GM21526 (cell line): ENCODE data around the gene IL17REL.
"Not testable (repeated sequence)": the region's sequence is repeated elsewhere in the genome, so short reads cannot be mapped to it uniquely, and the experiment has no call there.

Experiments used
- ATAC-seq: cut with Tn5 transposase; IDR thresholded peaks from one replicate; pipeline ENCODE4 v1.9.1; 2021; ENCODE audit warnings: moderate library complexity; ENCODE audit not compliant: unreplicated experiment, low FRiP score

IL17REL gene

DNA sequence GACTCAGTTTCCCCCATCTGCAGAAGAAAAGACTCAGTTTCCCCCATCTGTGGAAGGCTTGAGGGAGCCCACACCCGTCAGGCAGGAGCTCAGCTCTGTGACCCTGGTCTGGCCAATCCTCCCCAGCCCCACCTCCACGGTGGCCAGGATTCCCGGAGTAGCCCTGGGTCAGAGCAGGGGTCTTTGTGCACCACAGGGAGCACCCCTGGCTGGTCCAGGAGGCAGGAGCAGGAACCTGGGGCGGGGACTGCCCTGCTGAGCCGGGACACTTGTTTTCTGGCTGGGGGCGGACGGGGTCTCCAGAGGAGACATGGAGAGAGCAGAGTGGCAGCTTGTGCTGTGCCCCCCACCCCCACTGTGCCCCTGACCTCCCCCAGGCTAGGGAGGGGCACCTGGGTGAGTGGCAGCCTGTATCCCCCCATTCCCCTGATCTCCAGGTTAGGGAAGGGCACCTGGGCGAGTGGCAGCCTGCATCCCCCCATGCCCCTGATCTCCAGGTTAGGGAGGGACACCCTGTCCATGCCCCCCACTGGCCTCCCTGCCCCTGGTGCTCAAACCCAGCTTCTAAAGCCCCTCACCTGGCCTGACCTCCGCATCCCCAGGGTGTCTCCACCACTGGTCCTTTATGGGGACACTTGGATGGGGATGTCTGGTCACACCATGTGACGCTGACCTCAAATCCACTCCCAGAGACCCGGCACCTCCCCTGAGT is 18.8 kb downstream of the IL17REL start:
- ATAC-seq: no peak

- no peak for ATAC-seq
These were observed 19.5 kb downstream of the IL17REL start for GRCh38 chr22:49992921-49993648.

DNA sequence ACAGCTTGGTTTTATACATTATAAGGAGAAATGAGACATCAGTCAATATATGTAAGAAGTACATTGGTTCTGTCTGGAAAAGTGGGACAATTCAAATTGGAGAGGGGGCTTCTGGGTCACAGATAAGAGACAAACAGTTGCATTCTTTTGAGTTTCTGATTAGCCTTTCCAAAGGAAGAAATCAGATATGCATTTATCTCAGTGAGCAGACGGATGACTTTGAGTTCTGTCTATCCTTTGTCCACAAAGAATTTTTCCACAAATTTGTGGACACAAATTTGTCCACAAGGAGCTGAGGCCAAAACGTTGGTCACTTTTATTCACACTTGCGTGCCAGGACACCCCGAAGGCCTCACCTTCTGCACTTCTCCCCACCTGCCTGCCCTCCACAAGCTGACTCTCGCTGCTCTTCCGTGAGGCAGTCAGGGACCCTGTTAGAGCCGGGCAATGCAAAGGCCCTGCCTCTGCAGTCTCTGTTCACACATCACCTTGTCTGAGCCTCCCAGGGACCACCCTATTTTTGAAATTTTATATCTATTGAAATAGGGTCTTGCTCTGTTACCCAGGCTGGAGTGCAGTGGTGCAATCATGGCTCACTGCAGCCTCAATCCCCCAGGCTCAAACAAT is 20.5 kb downstream of the IL17REL start:
- ATAC-seq: no peak

- no peak for ATAC-seq
These were observed 21.4 kb downstream of the IL17REL start for GRCh38 chr22:49991167-49991566.

DNA sequence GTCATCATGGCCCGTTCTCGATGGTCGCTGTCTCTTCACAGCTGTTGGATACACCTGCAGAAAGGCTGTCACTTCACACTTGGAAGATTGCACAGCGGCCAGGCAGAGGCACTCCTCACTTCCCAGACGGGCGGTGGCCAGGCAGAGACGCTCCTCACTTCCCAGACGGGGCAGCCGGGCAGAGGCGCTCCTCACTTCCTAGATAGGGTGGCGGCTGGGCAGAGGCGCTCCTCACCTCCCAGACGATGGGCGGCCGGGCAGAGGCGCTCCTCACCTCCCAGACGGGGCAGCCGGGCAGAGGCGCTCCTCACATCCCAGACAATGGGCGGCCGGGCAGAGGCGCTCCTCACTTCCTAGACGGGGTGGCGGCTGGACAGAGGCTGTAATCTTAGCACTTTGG is 22.7 kb downstream of the IL17REL start:
- ATAC-seq: not testable (repeated sequence)

DNA sequence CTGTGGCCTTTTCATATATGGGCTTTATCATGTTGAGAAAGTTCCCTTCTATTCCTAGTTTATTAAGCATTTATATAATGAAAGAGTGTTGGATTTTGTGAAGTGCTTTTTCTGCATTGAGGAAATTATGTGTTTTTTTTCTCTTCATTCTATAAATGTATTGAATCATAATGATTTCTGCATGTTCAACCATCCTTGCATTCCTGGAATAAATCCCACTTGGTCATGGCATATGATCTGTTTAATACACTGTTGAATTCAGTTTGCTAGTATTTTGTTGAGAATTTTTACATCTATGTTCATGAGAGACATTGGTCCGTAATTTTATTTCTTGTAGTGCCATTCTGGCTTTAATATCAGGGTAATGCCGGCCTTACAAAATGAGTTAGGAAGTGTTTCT is 26.2 kb downstream of the IL17REL start:
- no peak for ATAC-seq

- ATAC-seq: no peak
These were observed 29.2 kb downstream of the IL17REL start for GRCh38 chr22:49983148-49984042.

- ATAC-seq: not testable (repeated sequence)
These were observed 30.8 kb downstream of the IL17REL start for GRCh38 chr22:49981799-49982198.

DNA sequence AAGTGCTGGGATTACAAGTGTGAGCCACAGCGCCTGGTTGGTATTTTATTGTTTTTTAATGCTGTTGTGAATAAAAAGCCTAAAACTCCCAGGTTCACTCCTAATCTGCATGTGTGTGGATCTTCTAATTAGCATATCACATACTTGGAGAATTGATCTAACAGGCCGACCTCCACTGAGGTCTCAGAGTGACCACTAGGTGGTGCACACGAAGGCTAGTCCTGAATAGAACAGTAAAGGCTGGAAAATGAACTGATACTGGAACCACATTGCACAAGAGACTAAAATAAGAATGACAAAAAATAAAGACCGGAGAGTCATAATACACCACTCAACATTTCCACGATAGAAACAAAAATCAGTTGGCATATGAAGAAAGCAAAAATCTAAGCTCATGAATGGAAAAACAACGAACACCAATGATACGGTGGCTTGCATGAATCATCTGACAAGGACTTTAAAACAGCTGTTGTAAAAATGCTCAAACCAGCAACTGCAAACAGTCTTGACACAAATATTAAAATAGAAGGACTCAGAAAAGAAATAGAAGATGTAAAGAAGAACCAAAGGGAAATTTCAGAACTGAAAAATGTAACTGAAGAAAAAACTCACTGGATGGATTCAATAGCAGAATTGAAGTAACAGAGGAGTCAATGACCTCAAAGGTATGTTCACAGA is 32.8 kb downstream of the IL17REL start:
- no peak for ATAC-seq

DNA sequence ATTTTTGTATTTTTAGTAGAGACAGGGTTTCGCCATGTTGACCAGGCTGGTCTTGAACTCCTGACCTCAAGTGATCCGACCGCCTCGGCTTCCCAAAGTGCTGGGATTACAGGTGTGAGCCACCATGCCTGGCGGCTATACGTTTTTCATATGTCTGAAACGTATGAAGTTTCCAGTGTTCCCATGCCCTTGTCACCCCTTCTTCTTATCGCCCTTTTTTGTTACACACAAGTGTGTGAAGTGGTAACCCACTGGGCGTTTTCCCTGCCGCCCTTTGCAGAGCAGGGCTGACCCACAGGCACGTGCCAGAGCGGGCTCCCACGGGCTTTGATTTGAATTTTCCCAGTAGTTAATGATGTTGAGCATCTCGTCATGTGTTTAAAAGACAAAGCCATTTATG is 35.0 kb downstream of the IL17REL start:
- no peak for ATAC-seq

DNA sequence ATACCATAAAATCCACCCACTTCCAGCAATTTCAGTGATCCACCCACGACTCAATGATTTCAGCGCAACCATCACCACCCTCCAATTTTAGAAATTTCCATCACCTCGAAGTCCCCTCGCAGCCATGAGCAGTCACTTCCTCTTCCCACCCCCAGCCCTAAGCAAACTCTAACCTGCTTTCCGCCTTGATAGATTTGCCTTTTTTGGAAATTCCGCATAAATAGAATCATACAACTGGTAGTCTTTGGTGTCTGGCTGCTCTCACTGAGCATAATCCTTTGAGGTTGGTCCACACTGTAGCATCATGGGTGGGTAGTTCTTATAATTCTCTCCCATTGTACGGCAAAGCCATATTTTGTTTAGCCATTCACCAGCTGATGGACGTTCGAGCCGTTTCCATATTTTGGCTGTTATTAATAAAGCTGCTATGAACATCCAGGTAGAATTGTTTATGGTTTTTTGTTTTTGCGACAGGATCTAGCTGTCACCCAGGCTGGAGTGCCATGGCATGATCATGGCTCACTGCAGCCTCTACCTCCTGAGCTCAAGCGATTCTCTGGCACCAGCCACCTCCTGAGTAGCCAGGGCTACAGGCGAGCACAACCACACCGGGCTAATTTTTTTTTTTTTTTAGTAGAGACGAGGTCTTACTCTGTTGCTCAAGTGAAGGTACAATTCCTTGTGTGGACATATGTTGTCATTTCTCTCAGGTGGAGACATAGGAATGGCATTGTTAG is 36.0 kb downstream of the IL17REL start:
- ATAC-seq: peak; percentile 39

GRCh38 chr22:49975543-49976389 is 36.8 kb downstream of the IL17REL start:
- ATAC-seq: peak; percentile 24

DNA sequence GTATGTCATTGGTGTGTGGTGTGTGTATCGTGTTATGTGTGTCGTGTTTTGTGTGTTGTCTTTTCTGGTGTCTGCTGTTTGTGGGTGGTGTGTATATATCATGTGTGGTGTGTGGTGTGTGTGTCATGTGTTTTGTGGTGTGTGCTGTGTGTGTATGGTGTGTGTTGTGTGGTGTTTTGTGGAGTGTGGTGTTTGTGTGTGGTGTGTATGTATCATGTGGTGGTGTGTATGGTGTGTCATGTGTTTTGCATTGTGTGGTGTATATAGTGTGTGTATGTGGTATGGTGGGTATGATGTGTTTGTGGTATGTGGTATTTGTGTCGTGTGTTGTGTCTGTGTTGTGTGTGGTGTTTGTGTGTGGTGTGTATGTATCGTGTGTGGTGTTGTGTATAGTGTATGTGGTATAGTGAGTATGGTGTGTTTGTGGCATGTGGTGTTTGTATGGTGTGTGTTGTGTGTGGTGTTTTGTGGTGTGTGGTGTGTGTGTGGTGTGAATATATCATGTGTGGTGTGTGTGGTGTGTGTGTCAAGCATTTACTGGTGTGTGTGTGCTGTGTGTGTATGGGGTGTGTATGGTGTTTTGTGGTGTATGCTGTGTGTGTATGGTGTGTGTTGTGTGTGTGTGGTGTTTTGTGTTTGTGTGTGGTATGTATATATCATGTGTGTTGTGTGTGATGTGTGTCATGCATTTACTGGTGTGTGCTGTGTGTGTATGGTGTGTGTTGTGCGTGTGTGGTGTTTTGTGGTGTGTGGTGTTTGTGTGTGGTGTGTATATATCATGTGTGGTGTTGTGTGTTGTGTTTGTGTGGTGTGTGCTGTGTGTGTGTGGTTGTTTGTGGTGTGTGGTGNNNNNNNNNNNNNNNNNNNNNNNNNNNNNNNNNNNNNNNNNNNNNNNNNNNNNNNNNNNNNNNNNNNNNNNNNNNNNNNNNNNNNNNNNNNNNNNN is 39.3 kb downstream of the IL17REL start:
- no peak for ATAC-seq

GRCh38 chr22:49972163-49973017 is 40.2 kb downstream of the IL17REL start:
- no peak for ATAC-seq

DNA sequence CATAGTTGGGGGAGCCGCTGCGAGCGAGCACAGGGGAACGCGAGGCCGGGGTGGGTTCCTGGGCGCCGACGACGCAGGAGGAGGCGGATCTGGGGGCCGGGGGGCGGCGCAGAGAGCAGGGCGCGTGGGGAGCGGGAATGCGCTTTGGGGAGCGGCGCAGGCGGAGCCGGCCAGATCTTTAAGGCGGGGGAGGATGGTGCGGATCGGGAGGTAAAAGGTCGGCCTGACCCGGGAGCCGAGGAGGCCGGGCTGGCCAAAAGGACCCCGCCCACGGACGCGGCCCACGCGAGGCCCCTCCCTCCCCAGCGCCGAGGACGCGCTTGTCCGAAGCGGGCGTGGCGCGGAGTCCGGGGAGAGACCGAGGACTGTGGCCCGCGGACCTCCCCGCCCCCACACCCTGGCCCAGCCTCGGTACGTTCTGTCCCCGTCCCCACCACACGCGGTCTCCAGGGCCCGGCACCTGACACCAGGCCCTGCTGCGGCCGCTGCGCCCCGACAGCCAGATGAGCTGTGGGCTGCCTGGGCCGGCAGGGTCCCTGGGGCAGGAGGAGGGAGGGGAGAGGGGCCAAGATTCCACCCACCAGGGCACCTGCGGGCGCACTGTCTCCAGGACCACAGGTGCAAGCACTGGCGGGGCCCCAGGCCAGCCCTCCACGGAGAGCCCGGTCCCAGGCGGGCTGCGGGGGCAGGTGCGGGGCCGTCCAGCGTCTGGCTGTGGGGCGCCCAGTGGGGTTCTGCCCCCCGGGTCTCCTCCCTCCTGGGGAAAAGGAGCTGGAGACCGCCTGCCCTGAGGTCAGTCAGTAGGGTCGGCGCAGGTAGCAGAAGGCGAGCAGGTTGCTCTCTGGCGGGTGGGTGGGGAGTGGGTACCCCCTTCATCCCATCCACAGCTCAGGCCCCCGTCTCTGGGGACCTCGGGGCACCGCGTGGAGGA is 41.1 kb downstream of the IL17REL start:
- peak; percentile 16 for ATAC-seq
